GM12878 (cell line): ENCODE data around the gene TCOF1. TPM values are rescaled to one million over a fixed set of nuclear protein-coding genes. Genes with fewer than 3 reads are reported as not detected.

Experiments
- ATAC-seq: fragments of 200-7000 bp; cut with Tn5 transposase; 3 replicates; pipeline ENCODE4 v1.9.1; 2020; ENCODE audit warnings: mild to moderate bottlenecking, moderate library complexity
- BruUV-seq: library from RNA; stranded (reverse); fragments of 400-500 nt; replicated peaks from 2 replicates; lab custom pipeline; 2021; lab: Mats Ljungman, UMichigan
- CTCF ChIA-PET: fragments of 300-600 bp; sonication (Branson Sonifier 250); formaldehyde crosslinking; extraction: SDS; loops from one replicate; lab custom pipeline; 2021; ENCODE audit warnings: inconsistent platforms; lab: Yijun Ruan, JAX
- POLR2A ChIA-PET: fragments of 350-600 bp; formaldehyde crosslinking; extraction: SDS; loops from one replicate; lab custom pipeline; 2021; ENCODE audit warnings: inconsistent platforms; lab: Charles Lee
- RAD21 ChIA-PET: fragments of 300-600 bp; sonication (Branson Sonifier 250); formaldehyde crosslinking; loops from one replicate; lab custom pipeline; 2023; ENCODE audit warnings: antibody characterized with exemption; ENCODE audit not compliant: unreplicated experiment; lab: Charles Lee
- SMC1A ChIA-PET: fragments of 300-600 bp; sonication (Branson Sonifier 250); formaldehyde crosslinking; loops from one replicate; lab custom pipeline; 2023; ENCODE audit not compliant: unreplicated experiment, uncharacterized antibody; lab: Charles Lee
- DNase-seq: peaks from one replicate; pipeline ENCODE4 v3.0.0-alpha.2; 2011; ENCODE audit warnings: low read depth, low spot score
- FAIRE-seq: peaks from 3 replicates; lab custom pipeline; 2011; peaks lifted over from hg19 to GRCh38; lab: Jason Lieb, UNC
- H2AFZ ChIP-seq: 2 replicates; pipeline ENCODE4 v1.6.0; 2011; ENCODE audit warnings: low read depth, low read length, control low read depth; ENCODE audit not compliant: control insufficient read depth
- H3K27ac ChIP-seq: 2 replicates; pipeline ENCODE4 v1.5.1; 2011; ENCODE audit warnings: control low read depth; ENCODE audit not compliant: control insufficient read depth, insufficient read depth
- H3K27me3 ChIP-seq, 2 experiments: replicated peaks in 1 of 2; 2 replicates each; pipeline versions ENCODE4 v1.6.0 to v1.6.1; 2011; ENCODE audit warnings: low read length in 1 of 2; ENCODE audit not compliant: control insufficient read depth in 2 of 2, insufficient read depth in 2 of 2
- H3K36me3 ChIP-seq, 2 experiments: 2 replicates each; pipeline ENCODE4 v1.5.1; 2011; ENCODE audit warnings: low read length in 1 of 2; ENCODE audit not compliant: control insufficient read depth in 2 of 2, insufficient read depth in 2 of 2
- H3K4me1 ChIP-seq: 2 replicates; pipeline ENCODE4 v1.6.1; 2011; ENCODE audit warnings: mild to moderate bottlenecking, low read length, moderate library complexity, mixed read lengths; ENCODE audit not compliant: control insufficient read depth, insufficient read depth
- H3K4me2 ChIP-seq: 2 replicates; pipeline ENCODE4 v1.6.0; 2011; ENCODE audit warnings: control low read depth; ENCODE audit not compliant: control insufficient read depth, insufficient read depth
- H3K4me3 ChIP-seq: fragments of 200-600 bp; sonication (generic); 2 replicates; pipeline ENCODE4 v1.5.1; 2016
- H3K79me2 ChIP-seq: 2 replicates; pipeline ENCODE4 v1.6.0; 2011; ENCODE audit warnings: low read length; ENCODE audit not compliant: control insufficient read depth, insufficient read depth
- H3K9ac ChIP-seq: 2 replicates; pipeline ENCODE4 v1.8.0; 2011; ENCODE audit warnings: low read length, control low read depth, mixed read lengths; ENCODE audit not compliant: control insufficient read depth, insufficient read depth
- H3K9me3 ChIP-seq: replicated peaks from 3 replicates; pipeline ENCODE4 v1.5.1; 2011; ENCODE audit warnings: mild to moderate bottlenecking, low read length; ENCODE audit not compliant: control insufficient read depth, insufficient read depth
- H4K20me1 ChIP-seq: 2 replicates; pipeline ENCODE4 v1.6.0; 2011; ENCODE audit not compliant: control insufficient read depth, insufficient read depth
- CTCF ChIP-seq, 3 experiments: IDR thresholded peaks in 2 of 3; conservative IDR thresholded peaks in 1 of 3; 2 replicates each; pipeline ENCODE4 v1.5.1; 2011; ENCODE audit warnings: low read depth in 3 of 3, low read length in 3 of 3, mild to moderate bottlenecking in 3 of 3, control low read depth in 2 of 3, moderate library complexity in 2 of 3, inconsistent platforms in 1 of 3, mixed read lengths in 1 of 3; ENCODE audit not compliant: control insufficient read depth in 2 of 3, insufficient read depth in 1 of 3; ENCODE audit errors: extremely low read depth in 1 of 3
- HCFC1 ChIP-seq: fragments of 150-350 bp; IDR thresholded peaks from 2 replicates; pipeline ENCODE4 v1.6.1; 2014; ENCODE audit warnings: low read length
- IRF5 ChIP-seq: fragments of 450-650 bp; IDR thresholded peaks from 2 replicates; pipeline ENCODE4 v1.6.1; 2017; ENCODE audit warnings: borderline replicate concordance
- JUND ChIP-seq: IDR thresholded peaks from 2 replicates; pipeline ENCODE4 v1.6.1; 2012; ENCODE audit warnings: low read depth, mild to moderate bottlenecking, low read length, improper control_type of control experiment, moderate library complexity
- MAX ChIP-seq: IDR thresholded peaks from 2 replicates; pipeline ENCODE4 v1.6.1; 2012; ENCODE audit warnings: low read depth, low read length, improper control_type of control experiment
- MEF2A ChIP-seq: IDR thresholded peaks from 2 replicates; pipeline ENCODE4 v1.6.1; 2011; ENCODE audit warnings: low read depth, mild to moderate bottlenecking, low read length, moderate library complexity; ENCODE audit not compliant: insufficient read depth
- NR2C1 ChIP-seq: fragments of 450-650 bp; IDR thresholded peaks from 2 replicates; pipeline ENCODE4 v1.6.1; 2017; ENCODE audit warnings: antibody characterized with exemption, mild to moderate bottlenecking, moderate library complexity
- NRF1 ChIP-seq: conservative IDR thresholded peaks from 2 replicates; pipeline ENCODE4 v1.6.1; 2011; ENCODE audit warnings: mild to moderate bottlenecking, low read depth, low read length, improper control_type of control experiment
- POU2F2 ChIP-seq: IDR thresholded peaks from 3 replicates; pipeline ENCODE4 v1.6.1; 2011; ENCODE audit warnings: low read depth, mild to moderate bottlenecking, low read length, borderline replicate concordance
- RAD21 ChIP-seq: IDR thresholded peaks from 2 replicates; pipeline ENCODE4 v1.6.1; 2011; ENCODE audit warnings: mild to moderate bottlenecking, low read depth, low read length, moderate library complexity; ENCODE audit not compliant: insufficient read depth
- SIN3A ChIP-seq: IDR thresholded peaks from 2 replicates; pipeline ENCODE4 v1.6.1; 2012; ENCODE audit warnings: low read depth, low read length, improper control_type of control experiment
- SKIL ChIP-seq: fragments of 450-650 bp; IDR thresholded peaks from 2 replicates; pipeline ENCODE4 v1.6.1; 2017; ENCODE audit warnings: mild to moderate bottlenecking, low read depth, inconsistent platforms; ENCODE audit not compliant: poor library complexity, severe bottlenecking
- STAT1 ChIP-seq: fragments of 450-650 bp; conservative IDR thresholded peaks from 2 replicates; pipeline ENCODE4 v1.6.1; 2014; ENCODE audit warnings: antibody characterized with exemption, mild to moderate bottlenecking
- TAF1 ChIP-seq: IDR thresholded peaks from 2 replicates; pipeline ENCODE4 v1.6.1; 2011; ENCODE audit warnings: mild to moderate bottlenecking, low read depth, low read length, borderline replicate concordance
- TCF3 ChIP-seq: IDR thresholded peaks from 2 replicates; pipeline ENCODE4 v1.6.1; 2012; ENCODE audit warnings: low read depth, mild to moderate bottlenecking, low read length, borderline replicate concordance; ENCODE audit not compliant: insufficient read depth
- USF2 ChIP-seq: IDR thresholded peaks from 2 replicates; pipeline ENCODE4 v1.6.1; 2011; ENCODE audit warnings: low read depth, low read length, improper control_type of control experiment, borderline replicate concordance
- ZNF217 ChIP-seq: fragments of 450-650 bp; IDR thresholded peaks from 2 replicates; pipeline ENCODE4 v1.6.1; 2017; ENCODE audit warnings: antibody characterized with exemption, mild to moderate bottlenecking
- WGBS: methylation state at CpG from one replicate; pipeline ENCODE4 v1.1.6; 2016; ENCODE audit warnings: low lambda C conversion rate; ENCODE audit not compliant: insufficient replicate concordance, insufficient coverage; ENCODE audit errors: missing lambda C conversion rate; 5-methylcytosine and 5-hydroxymethylcytosine counted together
- in situ Hi-C: fragments of 300-500 bp; cut with MboI; formaldehyde crosslinking; loops from 9 replicates; pipeline ENCODE4 v1.14.3; 2018; ENCODE audit warnings: mixed read lengths
- intact Hi-C: fragments of 100-400 bp; cut with micrococcal nuclease; formaldehyde crosslinking; loops from one replicate; pipeline ENCODE4 v1.14.2; 2022; ENCODE audit not compliant: unreplicated experiment
- polyA plus RNA-seq, 11 experiments: library from polyadenylated mRNA; depleted of rRNA in 4 of 11; unstranded in 6 of 11; stranded (reverse) in 5 of 11; fragments of >200 nt; fragmentation: Nextera tagmentation in 4 of 11; fragmentation: Illumina TruSeq in 1 of 11; extraction: Ambion mirVana in 4 of 11; extraction: Trizol in 1 of 11; gene quantifications; 1 replicate in 1 of 11; 2 replicates in 10 of 11; pipeline versions ENCODE4 v1.2.1 to v1.2.3, GENCODE V29; 2011 to 2016; ENCODE audit warnings: inconsistent platforms in 2 of 11, missing spikeins in 2 of 11, low read depth in 1 of 11
- total RNA-seq, 4 experiments: library from RNA; depleted of rRNA in 3 of 4; stranded (reverse); fragments of >200 nt in 3 of 4; fragmentation: Illumina TruSeq in 1 of 4; extraction: Trizol in 1 of 4; gene quantifications; 2 replicates each; pipeline versions ENCODE4 v1.2.1 to v1.2.3, GENCODE V29; 2013 to 2021

TCOF1 gene
- total and polyA plus RNA-seq, 10 of the 15 experiments (the other 5 are each of a cell fraction or from before 2014, with no cell fraction given): 8.7 to 83.9 (median 38.9) TPM

GRCh38 chr5:150323092-150323491 lies 34.4 kb upstream of the TCOF1 start (continued):
- no peak for TF ChIP-seq CTCF (IDR thresholded peaks at IDR 0.05 in 2 of 3, conservative IDR thresholded peaks at IDR 0.05 in 1 of 3; ENCODE audit: control insufficient read depth in 2 of 3, extremely low read depth in 1 of 3, insufficient read depth in 1 of 3, low read depth in 3 of 3, low read length in 3 of 3)
- TF ChIP-seq NR2C1: no peak
- no peak for TF ChIP-seq IRF5
- no peak for TF ChIP-seq ZNF217

- no TSS peak for BruUV-seq
- H3K9ac ChIP-seq: no peak overlapping the region
- RAD21 ChIA-PET: no interaction called here
- in situ Hi-C loops: no loop called here
- TF ChIP-seq TAF1: no peak
- no peak for TF ChIP-seq SIN3A
- no peak for TF ChIP-seq MAX
- TF ChIP-seq STAT1: no peak
- TF ChIP-seq JUND: no peak
- no peak for TF ChIP-seq USF2
- TF ChIP-seq HCFC1: no peak
- TF ChIP-seq SKIL: no peak
- TF ChIP-seq TCF3: no peak
- TF ChIP-seq MEF2A: no peak
- no peak for TF ChIP-seq POU2F2
- TF ChIP-seq NRF1: no peak
- TF ChIP-seq RAD21: no peak
- H3K27me3 ChIP-seq: no peaks in the 10 kb centered on the region; a peak in 1 of 4 replicates
- no peak overlapping the region for H2AFZ ChIP-seq
- H3K79me2 ChIP-seq: no peaks in the 10 kb centered on the region
- 7% methylated on average over 8 of the region's 8 CpGs for WGBS
- intact Hi-C loops: no loop called here
- CTCF ChIA-PET: no interaction called here
- H3K4me3 ChIP-seq: no peak overlapping the region
- no peaks in the 10 kb centered on the region for H3K36me3 ChIP-seq
- H3K4me2 ChIP-seq: no peak overlapping the region
- no peaks in the 10 kb centered on the region for H4K20me1 ChIP-seq
- POLR2A ChIA-PET: no interaction called here
- DNase-seq (no peak), ATAC-seq (peak; percentile 69), FAIRE-seq (no peak)
- no peaks in the 10 kb centered on the region for H3K9me3 ChIP-seq
- H3K4me1 ChIP-seq: no peaks in the 10 kb centered on the region
- SMC1A ChIA-PET: no interaction called here
- no peak overlapping the region for H3K27ac ChIP-seq
Observed at GRCh38 chr5:150323819-150324218, 33.7 kb upstream of the TCOF1 start.
